GM03348 (cell line): ENCODE measurements around the gene CRYBB2.
"Not testable (repeated sequence)": the region's sequence is repeated elsewhere in the genome, so short reads cannot be mapped to it uniquely, and the experiment has no call there.

ENCODE experiments used
- DNase-seq: peaks from one replicate; pipeline ENCODE4 v3.0.0; 2012; ENCODE audit warnings: low spot score

Gene CRYBB2

GRCh38 chr22:25219211-25219689 lies at the start of gene CRYBB2:
CRYBB2 (plus strand) TSS chr22:25219639; CDS start chr22:25221430, 1,791 bp downstream.
- DNase-seq: no peak

GRCh38 chr22:25170426-25170980 lies 48.9 kb upstream of the CRYBB2 start:
- no peak for DNase-seq

- DNase-seq: no peak
Observed at GRCh38 chr22:25172153-25172552, 47.3 kb upstream of the CRYBB2 start.

- no peak for DNase-seq
Observed at GRCh38 chr22:25174156-25174887, 45.1 kb upstream of the CRYBB2 start.

- DNase-seq: no peak
Observed at GRCh38 chr22:25174888-25175411, 44.5 kb upstream of the CRYBB2 start.

- DNase-seq: no peak
Observed at GRCh38 chr22:25176175-25176574, 43.3 kb upstream of the CRYBB2 start.

GRCh38 chr22:25176799-25177198 lies 42.6 kb upstream of the CRYBB2 start:
- no peak for DNase-seq

- no peak for DNase-seq
Observed at GRCh38 chr22:25177226-25177625, 42.2 kb upstream of the CRYBB2 start.

- DNase-seq: no peak
Observed at GRCh38 chr22:25177895-25178294, 41.5 kb upstream of the CRYBB2 start.

GRCh38 chr22:25178348-25178747 lies 41.1 kb upstream of the CRYBB2 start:
- not testable (repeated sequence) for DNase-seq

GRCh38 chr22:25178869-25179631 lies 40.4 kb upstream of the CRYBB2 start:
- not testable (repeated sequence) for DNase-seq

- no peak for DNase-seq
Observed at GRCh38 chr22:25182131-25183110, 37.0 kb upstream of the CRYBB2 start.

GRCh38 chr22:25183949-25184619 lies 35.4 kb upstream of the CRYBB2 start:
- no peak for DNase-seq

- no peak for DNase-seq
Observed at GRCh38 chr22:25186140-25186539, 33.3 kb upstream of the CRYBB2 start.

GRCh38 chr22:25187469-25187868 lies 32.0 kb upstream of the CRYBB2 start:
- no peak for DNase-seq

GRCh38 chr22:25192406-25192805 lies 27.0 kb upstream of the CRYBB2 start:
- no peak for DNase-seq

GRCh38 chr22:25193130-25193529 lies 26.3 kb upstream of the CRYBB2 start:
- no peak for DNase-seq

GRCh38 chr22:25193548-25193947 lies 25.9 kb upstream of the CRYBB2 start:
- DNase-seq: no peak

GRCh38 chr22:25196326-25196725 lies 23.1 kb upstream of the CRYBB2 start:
- DNase-seq: no peak

GRCh38 chr22:25197340-25197739 lies 22.1 kb upstream of the CRYBB2 start:
- DNase-seq: no peak
